H1 (cell line): ENCODE results near the gene RAD51B. TPM values are rescaled to one million over a fixed set of nuclear protein-coding genes. Genes with fewer than 3 reads are reported as not detected.

Experiments used
- CTCF ChIA-PET: fragments of 300-600 bp; sonication (Branson Sonifier 250); formaldehyde crosslinking; loops from one replicate; lab custom pipeline; 2021; ENCODE audit not compliant: partially characterized antibody; lab: Charles Lee
- POLR2A ChIA-PET: fragments of 300-600 bp; sonication (Branson Sonifier 250); formaldehyde crosslinking; loops from one replicate; lab custom pipeline; 2021; ENCODE audit warnings: inconsistent platforms; ENCODE audit not compliant: partially characterized antibody; lab: Charles Lee
- DNase-seq, 2 experiments: peaks; one replicate each; pipeline versions ENCODE4 v3.0.0 to v3.0.0-alpha.2; 2010 to 2022; ENCODE audit warnings: low spot score in 2 of 2, low read depth in 1 of 2, mixed read lengths in 1 of 2
- FAIRE-seq: peaks from 2 replicates; lab custom pipeline; 2011; peaks lifted over from hg19 to GRCh38; lab: Jason Lieb, UNC
- H2AFZ ChIP-seq: 2 replicates; pipeline ENCODE4 v1.8.1; 2012; ENCODE audit warnings: low read length, inconsistent platforms
- H2AK5ac ChIP-seq: 2 replicates; pipeline ENCODE4 v1.6.1; 2013; ENCODE audit warnings: low read depth, low read length
- H2BK120ac ChIP-seq: replicated peaks from 2 replicates; pipeline ENCODE3; 2013; ENCODE audit warnings: low read depth, low read length, inconsistent platforms
- H2BK12ac ChIP-seq: 2 replicates; pipeline ENCODE4 v1.6.1; 2013; ENCODE audit warnings: low read depth, low read length
- H2BK15ac ChIP-seq: 2 replicates; pipeline ENCODE4 v1.6.1; 2013; ENCODE audit warnings: low read length
- H2BK20ac ChIP-seq: 2 replicates; pipeline ENCODE4 v1.6.1; 2013; ENCODE audit warnings: low read length
- H2BK5ac ChIP-seq: 2 replicates; pipeline ENCODE4 v1.6.1; 2013; ENCODE audit warnings: low read depth, low read length
- H3K14ac ChIP-seq: 2 replicates; pipeline ENCODE4 v1.6.1; 2013; ENCODE audit warnings: inconsistent platforms; ENCODE audit not compliant: insufficient read length
- H3K18ac ChIP-seq: 2 replicates; pipeline ENCODE4 v1.6.1; 2013; ENCODE audit warnings: low read length; ENCODE audit errors: extremely low read depth
- H3K23ac ChIP-seq: 2 replicates; pipeline ENCODE4 v1.6.1; 2013; ENCODE audit warnings: inconsistent platforms; ENCODE audit not compliant: insufficient read length
- H3K23me2 ChIP-seq: 2 replicates; pipeline ENCODE4 v1.6.1; 2013; ENCODE audit warnings: low read depth, low read length
- H3K27ac ChIP-seq: 2 replicates; pipeline ENCODE4 v1.6.1; 2011; ENCODE audit warnings: low read depth, low read length, inconsistent platforms
- H3K27me3 ChIP-seq, 4 experiments: replicated peaks in 1 of 4; 1 replicate in 1 of 4; 2 replicates in 3 of 4; pipeline versions ENCODE4 v1.6.1 to v1.8.1; 2011 to 2013; ENCODE audit warnings: low read length in 3 of 4, mild to moderate bottlenecking in 3 of 4, inconsistent platforms in 2 of 4, mixed read lengths in 2 of 4, moderate library complexity in 1 of 4; ENCODE audit not compliant: control insufficient read depth in 3 of 4, insufficient read depth in 3 of 4; ENCODE audit errors: extremely low read depth in 1 of 4
- H3K36me3 ChIP-seq, 4 experiments: 2 replicates each; pipeline versions ENCODE4 v1.6.1 to v1.8.1; 2011 to 2013; ENCODE audit warnings: mild to moderate bottlenecking in 4 of 4, low read length in 3 of 4, moderate library complexity in 2 of 4, control low read depth in 1 of 4, inconsistent platforms in 1 of 4; ENCODE audit not compliant: insufficient read depth in 4 of 4, control insufficient read depth in 2 of 4
- H3K4ac ChIP-seq: replicated peaks from 2 replicates; pipeline ENCODE3; 2013; ENCODE audit warnings: low read length, low read depth, mixed read lengths, inconsistent platforms; ENCODE audit not compliant: insufficient read length
- H3K4me1 ChIP-seq, 4 experiments: replicated peaks in 1 of 4; 1 replicate in 1 of 4; 2 replicates in 3 of 4; pipeline versions ENCODE4 v1.6.1 to v1.8.1; 2011 to 2013; ENCODE audit warnings: low read length in 3 of 4, inconsistent platforms in 2 of 4, mixed read lengths in 1 of 4; ENCODE audit not compliant: insufficient read depth in 4 of 4, control insufficient read depth in 3 of 4
- H3K4me2 ChIP-seq, 2 experiments: 2 replicates each; pipeline versions ENCODE4 v1.6.1 to v1.8.1; 2011 to 2013; ENCODE audit warnings: low read depth in 2 of 2, low read length in 2 of 2, control low read depth in 1 of 2, inconsistent platforms in 1 of 2, mild to moderate bottlenecking in 1 of 2; ENCODE audit not compliant: insufficient read depth in 1 of 2
- H3K4me3 ChIP-seq, 4 experiments: fragments of 200-600, 300-600 bp in 1 of 4; sonication (generic), shearing (Covaris generic), sonication (Bioruptor Twin) in 1 of 4; 2 replicates each; pipeline versions ENCODE4 v1.5.1 to v1.8.1; 2011 to 2016; ENCODE audit warnings: low read length in 4 of 4, low read depth in 3 of 4, control low read depth in 2 of 4, inconsistent platforms in 2 of 4, mild to moderate bottlenecking in 2 of 4, mixed read lengths in 1 of 4, moderate library complexity in 1 of 4; ENCODE audit not compliant: insufficient read depth in 2 of 4; ENCODE audit errors: extremely low read depth in 1 of 4
- H3K56ac ChIP-seq: replicated peaks from 2 replicates; pipeline ENCODE3; 2013; ENCODE audit warnings: low read depth, mild to moderate bottlenecking, mixed read lengths, low read length, inconsistent platforms; ENCODE audit not compliant: insufficient read length
- H3K79me1 ChIP-seq: 2 replicates; pipeline ENCODE4 v1.6.1; 2013; ENCODE audit warnings: low read depth, low read length, control low read depth
- H3K79me2 ChIP-seq, 2 experiments: 2 replicates each; pipeline versions ENCODE4 v1.6.1 to v1.8.1; 2012 to 2013; ENCODE audit warnings: low read length in 2 of 2, mild to moderate bottlenecking in 2 of 2, inconsistent platforms in 1 of 2; ENCODE audit not compliant: insufficient read depth in 2 of 2, control insufficient read depth in 1 of 2
- H3K9ac ChIP-seq, 4 experiments: replicated peaks in 1 of 4; 1 replicate in 1 of 4; 2 replicates in 3 of 4; pipeline versions ENCODE4 v1.6.1 to v1.8.1; 2011 to 2013; ENCODE audit warnings: low read depth in 3 of 4, low read length in 3 of 4, control low read depth in 2 of 4, mild to moderate bottlenecking in 2 of 4, moderate library complexity in 2 of 4, inconsistent platforms in 1 of 4; ENCODE audit errors: extremely low read depth in 1 of 4
- H3K9me3 ChIP-seq, 2 experiments: 2 replicates each; pipeline versions ENCODE4 v1.6.1 to v1.8.1; 2012 to 2013; ENCODE audit warnings: mild to moderate bottlenecking in 2 of 2, moderate library complexity in 2 of 2, control low read depth in 1 of 2, inconsistent platforms in 1 of 2, low read depth in 1 of 2, low read length in 1 of 2, mixed read lengths in 1 of 2; ENCODE audit not compliant: insufficient read depth in 2 of 2
- H4K20me1 ChIP-seq, 2 experiments: replicated peaks in 1 of 2; 2 replicates each; pipeline versions ENCODE3 to v1.8.1; 2011 to 2013; ENCODE audit warnings: inconsistent platforms in 2 of 2, low read length in 2 of 2, mild to moderate bottlenecking in 1 of 2; ENCODE audit not compliant: insufficient read depth in 2 of 2, control insufficient read depth in 1 of 2
- H4K5ac ChIP-seq: 2 replicates; pipeline ENCODE4 v1.6.1; 2013; ENCODE audit warnings: low read length, low read depth, mixed read lengths, inconsistent platforms; ENCODE audit not compliant: insufficient read length
- H4K8ac ChIP-seq: 2 replicates; pipeline ENCODE4 v1.8.0; 2013; ENCODE audit warnings: mild to moderate bottlenecking, moderate library complexity, low read length, inconsistent platforms; ENCODE audit not compliant: insufficient read depth; ENCODE audit errors: extremely low read depth
- H4K91ac ChIP-seq: replicated peaks from 2 replicates; pipeline ENCODE3; 2013; ENCODE audit warnings: low read length, mixed read lengths, inconsistent platforms; ENCODE audit not compliant: insufficient read length
- CBX5 ChIP-seq: fragments of 300-800, 300-1000 bp; sonication (generic); IDR thresholded peaks from 2 replicates; pipeline ENCODE4 v1.7.1; 2016; ENCODE audit warnings: antibody characterized with exemption, low read length, low read depth
- FOSL1 ChIP-seq: IDR thresholded peaks from 2 replicates; pipeline ENCODE4 v1.6.1; 2011; ENCODE audit warnings: mild to moderate bottlenecking, low read depth, low read length, moderate library complexity; ENCODE audit not compliant: insufficient read depth
- JUN ChIP-seq: IDR thresholded peaks from 2 replicates; pipeline ENCODE4 v1.6.1; 2011; ENCODE audit warnings: low read depth, mild to moderate bottlenecking, improper control_type of control experiment, low read length
- KDM1A ChIP-seq: fragments of 200-600, 300-600 bp; sonication (generic); IDR thresholded peaks from 2 replicates; pipeline ENCODE4 v1.7.1; 2016; ENCODE audit warnings: mild to moderate bottlenecking, low read length, borderline replicate concordance
- NANOG ChIP-seq: IDR thresholded peaks from 2 replicates; pipeline ENCODE4 v1.6.1; 2011; ENCODE audit warnings: low read length, low read depth, mild to moderate bottlenecking, inconsistent platforms; ENCODE audit not compliant: insufficient read depth, poor library complexity, severe bottlenecking
- POLR2A ChIP-seq, 2 experiments: IDR thresholded peaks; 1 replicate in 1 of 2; 2 replicates in 1 of 2; pipeline ENCODE4 v1.6.1; 2011; ENCODE audit warnings: low read depth in 2 of 2, low read length in 2 of 2, mild to moderate bottlenecking in 2 of 2; ENCODE audit errors: control extremely low read depth in 1 of 2
- POU5F1 ChIP-seq: IDR thresholded peaks from 2 replicates; pipeline ENCODE4 v1.6.1; 2011; ENCODE audit warnings: low read depth, mild to moderate bottlenecking, low read length, moderate library complexity
- SAP30 ChIP-seq: fragments of 300-600 bp; sonication (generic); IDR thresholded peaks from 2 replicates; pipeline ENCODE4 v1.7.1; 2012; ENCODE audit warnings: low read length, moderate library complexity, mild to moderate bottlenecking, inconsistent platforms; ENCODE audit not compliant: insufficient read depth, insufficient replicate concordance
- TCF12 ChIP-seq: IDR thresholded peaks from 2 replicates; pipeline ENCODE4 v1.6.1; 2011; ENCODE audit warnings: low read depth, mild to moderate bottlenecking, low read length
- WGBS, 2 experiments: shearing (Covaris generic) in 1 of 2; methylation state at CpG; one replicate each; pipeline versions ENCODE4 v1.1.6 to v1.1.7; 2013 to 2015; ENCODE audit warnings: low lambda C conversion rate in 2 of 2, mixed read lengths in 2 of 2, inconsistent platforms in 1 of 2, low coverage in 1 of 2, missing lambda C conversion rate in 1 of 2; ENCODE audit not compliant: insufficient replicate concordance in 2 of 2, insufficient coverage in 1 of 2, insufficient read length in 1 of 2; ENCODE audit errors: extremely low coverage in 1 of 2, missing lambda C conversion rate in 1 of 2; 5-methylcytosine and 5-hydroxymethylcytosine counted together
- polyA plus RNA-seq, 7 experiments: library from polyadenylated mRNA; depleted of rRNA in 3 of 7; stranded (reverse) in 5 of 7; unstranded in 2 of 7; fragments of >200 nt in 5 of 7; fragments of 200-250 nt in 2 of 7; gene quantifications; 1 replicate in 5 of 7; 2 replicates in 1 of 7; 4 replicates in 1 of 7; pipeline versions ENCODE4 v1.2.1 to v1.2.3, GENCODE V29; 2011 to 2013; ENCODE audit warnings: missing spikeins in 2 of 7, mixed read lengths in 2 of 7
- total RNA-seq: library from RNA; stranded (reverse); fragmentation: NEBNext Ultra II Directional; extraction: Animal tissue kit (Norgen Biotek cat#: 25700); gene quantifications from 2 replicates; pipeline ENCODE4 v1.2.1, GENCODE V29; 2021

Gene RAD51B
- total and polyA plus RNA-seq, 2 of the 8 experiments (the other 6 are each of a cell fraction or from before 2014, with no cell fraction given), result 3.9 to 14.9 TPM

GRCh38 chr14:68670359-68670715, 850.8 kb downstream of the RAD51B start:
- FAIRE-seq (no peak), DNase-seq (no peak)
- Histone ChIP-seq H2BK5ac (no peak overlapping the region), H3K9ac (no peak overlapping the region), H3K18ac (no peak overlapping the region), H2BK20ac (no peak overlapping the region), H4K20me1 (no peaks in the 10 kb centered on the region), H2BK12ac (no peak overlapping the region), H3K36me3 (no peaks in the 10 kb centered on the region), H2AFZ (no peak overlapping the region), H3K4ac (no peak overlapping the region), H3K4me1 (no peaks in the 10 kb centered on the region; a peak in 1 of 7 replicates), H3K27ac (no peak overlapping the region), H4K8ac (no peak overlapping the region), H3K56ac (no peak overlapping the region), H2BK120ac (no peak overlapping the region), H3K27me3 (no peaks in the 10 kb centered on the region), H3K14ac (no peak overlapping the region), H2BK15ac (no peak overlapping the region), H3K9me3 (no peaks in the 10 kb centered on the region; a peak in 1 of 4 replicates), H3K23ac (no peak overlapping the region), H3K4me3 (no peak overlapping the region), H4K91ac (no peak overlapping the region), H3K23me2 (no peaks in the 10 kb centered on the region; the same call in 1 of the 2 replicates), H2AK5ac (no peak overlapping the region), H3K4me2 (no peak overlapping the region), H4K5ac (no peak overlapping the region), H3K79me2 (no peaks in the 10 kb centered on the region; a peak in 1 of 4 replicates), H3K79me1 (no peaks in the 10 kb centered on the region)
- CTCF ChIA-PET, result interaction anchor here (0.6 to 1.5 kb wide), 6 partner anchors 10 to 277 kb away, joined by 3 to 4 read pairs (median 3); no protein-coding TSS in a partner anchor
- WGBS, 2 experiments, result 90% methylated on average over 1 of the region's 1 CpG; no CpG with 5 or more reads in 1 of the 2 experiments
- POLR2A ChIA-PET, result no interaction called here
- TF ChIP-seq FOSL1 (no peak), TCF12 (no peak), POLR2A (IDR thresholded peaks at IDR 0.05; ENCODE audit: control extremely low read depth in 1 of 2, low read depth in 2 of 2, low read length in 2 of 2) (no peak), NANOG (no peak), CBX5 (no peak), JUN (no peak), SAP30 (no peak), KDM1A (no peak), POU5F1 (no peak)
